Head of caudate nucleus (tissue), 42 donors: Measurements from ENCODE around the gene THOC1.

ENCODE experiments used
- DNase-seq, 42 donors: peaks; one replicate each; pipeline versions ENCODE4 v3.0.0 to v3.0.0-alpha.2; 2020 to 2021; ENCODE audit warnings: mixed read lengths in 7 of 42
- intact Hi-C: fragments of 100-400 bp; cut with DNase I; formaldehyde crosslinking; loops from one replicate; pipeline ENCODE4 v1.15.0; 2022

The THOC1 gene

GRCh38 chr18:172361-172760, 95.5 kb downstream of the THOC1 start:
- intact Hi-C loops, result no loop called here
- no peak for DNase-seq
